HL-60/S4 (cell line): ENCODE data around the gene PLA2G2C.

Source experiments
- in situ Hi-C: fragments of 300-500 bp; cut with MboI; formaldehyde crosslinking; loops from 2 replicates; pipeline ENCODE4 v1.14.3; 2022; ENCODE audit warnings: low sequenced_read_pairs

The PLA2G2C gene

GRCh38 chr1:20160034-20160433 lies 26.3 kb downstream of the PLA2G2C start:
- in situ Hi-C loops: no loop called here

- in situ Hi-C loops: no loop called here
These were observed 27.8 kb downstream of the PLA2G2C start for GRCh38 chr1:20158358-20159070.

- in situ Hi-C loops: no loop called here
These were observed 32.0 kb downstream of the PLA2G2C start for GRCh38 chr1:20154301-20154831.

- in situ Hi-C loops: no loop called here
These were observed 33.3 kb downstream of the PLA2G2C start for GRCh38 chr1:20153000-20153418.

GRCh38 chr1:20152599-20152930 lies 33.8 kb downstream of the PLA2G2C start:
- in situ Hi-C loops: no loop called here

GRCh38 chr1:20151906-20152598 lies 34.3 kb downstream of the PLA2G2C start:
- in situ Hi-C loops: no loop called here

GRCh38 chr1:20150969-20151368 lies 35.3 kb downstream of the PLA2G2C start:
- in situ Hi-C loops: no loop called here

GRCh38 chr1:20150326-20150705 lies 36.0 kb downstream of the PLA2G2C start:
- in situ Hi-C loops: no loop called here

GRCh38 chr1:20149601-20150325 lies 36.6 kb downstream of the PLA2G2C start:
- in situ Hi-C loops: no loop called here

GRCh38 chr1:20148571-20149500 lies 37.5 kb downstream of the PLA2G2C start:
- in situ Hi-C loops: no loop called here

- in situ Hi-C loops: no loop called here
These were observed 38.3 kb downstream of the PLA2G2C start for GRCh38 chr1:20147846-20148570.

GRCh38 chr1:20143734-20144565 lies 42.4 kb downstream of the PLA2G2C start:
- in situ Hi-C loops: no loop called here

- in situ Hi-C loops: no loop called here
These were observed 43.0 kb downstream of the PLA2G2C start for GRCh38 chr1:20143318-20143717.

- in situ Hi-C loops: no loop called here
These were observed 44.2 kb downstream of the PLA2G2C start for GRCh38 chr1:20142001-20142710.

GRCh38 chr1:20141466-20141865 lies 44.9 kb downstream of the PLA2G2C start:
- in situ Hi-C loops: no loop called here

- in situ Hi-C loops: no loop called here
These were observed 45.3 kb downstream of the PLA2G2C start for GRCh38 chr1:20141001-20141400.

GRCh38 chr1:20139776-20140612 lies 46.3 kb downstream of the PLA2G2C start:
- in situ Hi-C loops: no loop called here
